ENCODE data around the gene NDUFC2.

DNA sequence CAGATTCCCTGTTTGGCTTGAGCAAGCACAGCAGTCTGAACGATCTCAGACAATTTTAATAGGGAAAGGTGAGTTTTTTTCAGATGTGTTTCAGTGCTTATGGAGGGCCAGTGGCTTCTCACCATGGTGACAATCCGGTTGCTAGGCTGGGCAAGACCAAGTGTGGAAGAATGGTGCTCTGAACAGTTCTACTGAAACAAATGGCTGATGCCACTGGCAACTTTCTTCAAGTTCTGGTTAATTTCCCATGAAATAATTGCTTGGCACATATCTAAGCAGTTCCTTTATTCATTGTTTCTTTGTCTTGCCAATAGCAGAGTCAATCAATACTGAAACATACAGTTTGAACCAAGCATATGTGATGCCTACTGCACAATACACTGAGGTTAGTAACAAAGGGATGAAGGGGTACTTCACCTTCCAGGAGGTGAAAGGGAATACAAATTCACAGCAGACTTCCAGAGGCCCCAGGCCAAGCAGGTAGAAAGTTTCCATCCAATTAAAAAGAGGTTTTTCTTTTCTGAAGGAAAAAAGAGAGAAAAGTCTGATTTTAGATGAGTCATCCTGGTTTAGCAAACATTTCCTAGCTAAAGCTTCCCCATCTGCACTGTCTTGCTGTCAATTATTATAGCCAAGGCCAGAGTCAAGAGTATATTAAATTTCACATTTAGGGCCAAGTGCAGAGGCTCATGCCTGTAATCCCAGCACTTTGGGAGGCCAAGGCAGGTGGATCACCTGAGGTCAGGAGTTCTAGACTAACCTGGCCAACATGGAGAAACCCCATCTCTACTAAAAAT is 21.2 kb upstream of the NDUFC2 start:
- TF ChIP-seq, protein P1, sequence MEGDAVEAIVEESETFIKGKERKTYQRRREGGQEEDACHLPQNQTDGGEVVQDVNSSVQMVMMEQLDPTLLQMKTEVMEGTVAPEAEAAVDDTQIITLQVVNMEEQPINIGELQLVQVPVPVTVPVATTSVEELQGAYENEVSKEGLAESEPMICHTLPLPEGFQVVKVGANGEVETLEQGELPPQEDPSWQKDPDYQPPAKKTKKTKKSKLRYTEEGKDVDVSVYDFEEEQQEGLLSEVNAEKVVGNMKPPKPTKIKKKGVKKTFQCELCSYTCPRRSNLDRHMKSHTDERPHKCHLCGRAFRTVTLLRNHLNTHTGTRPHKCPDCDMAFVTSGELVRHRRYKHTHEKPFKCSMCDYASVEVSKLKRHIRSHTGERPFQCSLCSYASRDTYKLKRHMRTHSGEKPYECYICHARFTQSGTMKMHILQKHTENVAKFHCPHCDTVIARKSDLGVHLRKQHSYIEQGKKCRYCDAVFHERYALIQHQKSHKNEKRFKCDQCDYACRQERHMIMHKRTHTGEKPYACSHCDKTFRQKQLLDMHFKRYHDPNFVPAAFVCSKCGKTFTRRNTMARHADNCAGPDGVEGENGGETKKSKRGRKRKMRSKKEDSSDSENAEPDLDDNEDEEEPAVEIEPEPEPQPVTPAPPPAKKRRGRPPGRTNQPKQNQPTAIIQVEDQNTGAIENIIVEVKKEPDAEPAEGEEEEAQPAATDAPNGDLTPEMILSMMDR (conservative IDR thresholded peaks at IDR 0.05 in 1 of 2, IDR thresholded peaks at IDR 0.05 in 1 of 2; ENCODE audit: low read depth in 1 of 2, low read length in 2 of 2) = no peak
- TF ChIP-seq EZH2 (IDR thresholded peaks at IDR 0.05; ENCODE audit: low read length, missing control alignments) = no peak
